Testis (tissue), 3 donors: ENCODE results near the gene DCTD. TPM values are rescaled to one million over a fixed set of nuclear protein-coding genes. Genes with fewer than 3 reads are reported as not detected.

Experiments used
- DNase-seq: peaks from one replicate; pipeline ENCODE4 v3.0.0-alpha.2; 2019
- H3K27ac ChIP-seq, 2 donors: fragments of 200-600 bp; sonication (generic); one replicate each; pipeline ENCODE4 v1.5.1; 2019
- H3K27me3 ChIP-seq: fragments of 200-600 bp; sonication (generic); one replicate; pipeline ENCODE4 v1.5.1; 2019
- H3K36me3 ChIP-seq: fragments of 200-600 bp; sonication (generic); one replicate; pipeline ENCODE4 v1.5.1; 2017; ENCODE audit warnings: low read depth; ENCODE audit errors: missing control alignments
- H3K4me1 ChIP-seq: fragments of 200-600 bp; sonication (generic); one replicate; pipeline ENCODE4 v1.5.1; 2019
- H3K4me3 ChIP-seq, 2 donors: fragments of 200-600 bp; sonication (generic); one replicate each; pipeline ENCODE4 v1.5.1; 2017 to 2019
- H3K9me3 ChIP-seq: fragments of 200-600 bp; sonication (generic); one replicate; pipeline ENCODE4 v1.5.1; 2017
- CTCF ChIP-seq, 3 experiments: fragments of 450-650 bp in 2 of 3; fragments of 200-600 bp in 1 of 3; sonication (generic) in 1 of 3; IDR thresholded peaks; one replicate each; pipeline ENCODE4 v1.5.1; 2016 to 2019; ENCODE audit warnings: antibody characterized with exemption in 3 of 3, mild to moderate bottlenecking in 2 of 3, moderate library complexity in 1 of 3
- POLR2A ChIP-seq: fragments of 450-650 bp; IDR thresholded peaks from one replicate; pipeline ENCODE4 v1.6.1; 2017; ENCODE audit warnings: antibody characterized with exemption, mild to moderate bottlenecking, moderate library complexity
- WGBS, 2 donors: methylation state at CpG; one replicate each; pipeline ENCODE4 v1.1.5; 2018; 5-methylcytosine and 5-hydroxymethylcytosine counted together
- intact Hi-C: fragments of 100-400 bp; cut with DNase I; formaldehyde crosslinking; loops from one replicate; pipeline ENCODE4 v1.15.1; 2023; ENCODE audit warnings: low total_unique reads
- polyA plus RNA-seq: library from polyadenylated mRNA; stranded (reverse); fragments of 350-450 nt; fragmentation: Illumina TruSeq; extraction: RNeasy Lipid Tissue Mini Kit (QIAGEN cat#74804); gene quantifications from one replicate; pipeline ENCODE4 v1.2.3, GENCODE V29; 2014; ENCODE audit warnings: low read depth, low replicate concordance; ENCODE audit not compliant: insufficient read depth
- total RNA-seq, 2 donors: library from RNA; depleted of rRNA; stranded (reverse); fragments of >200 nt; gene quantifications; one replicate each; pipeline ENCODE4 v1.2.3, GENCODE V29; 2016

Gene DCTD
- total and polyA plus RNA-seq, 3 donors from 2014 or later = 41.8 to 56.5 (median 45.6) TPM

GRCh38 chr4:182898479-182898799, 18.7 kb downstream of the DCTD start:
- 55 to 78% methylated on average over 5 of the region's 5 CpGs for WGBS, 2 donors
- Histone ChIP-seq H3K9me3 (no peaks in the 10 kb centered on the region), H3K4me1 (no peaks in the 10 kb centered on the region), H3K27me3 (no peaks in the 10 kb centered on the region), H3K27ac (no peak overlapping the region), H3K36me3 (no peaks in the 10 kb centered on the region), H3K4me3 (no peak overlapping the region)
- intact Hi-C loops = no loop called here
- no peak for DNase-seq
- TF ChIP-seq POLR2A (no peak), CTCF (IDR thresholded peaks at IDR 0.05) (no peak)

DNA sequence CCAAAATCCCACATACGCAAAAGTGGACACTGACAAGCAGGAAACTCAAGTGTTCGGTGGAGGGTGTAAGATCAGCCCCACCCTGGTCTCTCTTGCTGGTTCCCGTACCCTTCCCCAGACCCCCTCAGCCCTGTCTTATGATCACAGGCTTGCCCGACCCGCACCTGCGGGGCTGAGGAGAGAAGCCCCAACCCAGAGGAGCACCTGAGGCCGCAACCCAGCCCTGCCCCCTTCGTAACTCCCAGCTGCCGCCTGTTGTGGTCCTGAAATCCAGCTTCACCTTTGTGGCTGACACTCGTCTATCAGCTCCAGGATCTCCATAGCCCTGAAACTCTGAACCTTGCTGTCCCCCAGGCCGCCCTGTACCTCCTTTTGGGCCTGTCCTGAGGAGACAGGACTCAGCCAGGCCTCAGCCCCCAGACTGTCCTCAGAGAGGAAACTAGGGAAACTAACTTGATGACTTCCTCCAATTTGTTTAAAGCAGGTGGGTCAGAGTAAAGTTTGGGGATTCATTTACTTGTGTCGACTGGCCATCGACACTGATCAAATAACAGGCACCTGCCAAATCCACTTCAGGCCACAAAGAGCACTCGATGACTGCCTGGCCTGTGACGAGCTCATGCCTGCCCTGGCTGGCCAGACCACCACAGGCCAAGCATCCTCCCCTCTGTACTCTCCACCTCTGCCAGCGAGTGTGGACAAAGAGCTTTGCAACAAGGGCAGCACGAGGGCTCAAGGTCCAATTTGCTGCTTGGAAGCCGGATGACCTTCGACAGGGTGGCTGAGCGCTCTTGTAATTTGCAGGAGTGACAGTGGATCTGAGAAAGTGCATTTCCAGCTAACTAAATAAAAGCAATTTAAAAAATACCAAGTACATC, 19.3 kb downstream of the DCTD start:
- DNase-seq = no peak
- Histone ChIP-seq H3K4me1 (no peaks in the 10 kb centered on the region), H3K27me3 (no peaks in the 10 kb centered on the region), H3K27ac (no peak overlapping the region), H3K36me3 (no peaks in the 10 kb centered on the region), H3K4me3 (no peak overlapping the region), H3K9me3 (no peaks in the 10 kb centered on the region)
- TF ChIP-seq POLR2A (no peak), CTCF (IDR thresholded peaks at IDR 0.05) (no peak)
- intact Hi-C loops = no loop called here
- WGBS, 2 donors = 80 to 83% methylated on average over 20 of the region's 20 CpGs

GRCh38 chr4:182896421-182896820, 20.8 kb downstream of the DCTD start:
- H3K36me3 ChIP-seq = no peaks in the 10 kb centered on the region
- TF ChIP-seq POLR2A = no peak
- no peak for TF ChIP-seq CTCF (IDR thresholded peaks at IDR 0.05)

DNA sequence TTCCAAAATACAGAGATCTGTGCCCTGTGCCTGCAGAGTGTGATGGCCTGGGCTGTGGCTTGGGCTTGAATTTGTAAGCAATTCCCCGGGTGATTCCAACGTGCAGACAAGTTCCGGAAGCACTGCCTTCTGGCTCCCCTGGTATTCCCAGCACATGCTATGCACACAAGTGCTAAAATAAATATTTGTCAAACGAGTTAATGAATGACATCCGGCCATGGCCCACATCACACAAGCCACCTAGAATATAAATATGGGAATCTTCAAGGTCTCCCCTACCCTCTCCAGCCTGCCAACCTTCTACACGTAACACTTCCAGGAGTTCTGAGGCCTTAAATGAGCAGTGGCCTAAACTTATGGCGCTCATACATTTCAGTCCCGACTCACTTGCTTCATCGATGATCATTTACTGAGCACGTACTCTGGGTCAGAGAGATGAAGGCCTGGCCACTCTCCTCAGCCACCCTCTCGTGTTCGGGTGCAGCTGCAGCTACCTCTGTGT, 21.3 kb downstream of the DCTD start:
- no peaks in the 10 kb centered on the region for H3K4me1 ChIP-seq
- no peak overlapping the region for H3K27ac ChIP-seq

More at GRCh38 chr4:182896421-182896820, 20.8 kb downstream of the DCTD start:
- H3K27ac ChIP-seq = no peak overlapping the region
- DNase-seq = no peak
- no peaks in the 10 kb centered on the region for H3K4me1 ChIP-seq
- intact Hi-C loops = no loop called here
- WGBS, 2 donors = 93% methylated on average over 8 of the region's 8 CpGs
- H3K9me3 ChIP-seq = no peaks in the 10 kb centered on the region
- no peak overlapping the region for H3K4me3 ChIP-seq
- H3K27me3 ChIP-seq = no peaks in the 10 kb centered on the region

More for the DNA sequence above, 21.3 kb downstream of the DCTD start:
- Histone ChIP-seq H3K4me3 (no peak overlapping the region), H3K9me3 (no peaks in the 10 kb centered on the region), H3K27me3 (no peaks in the 10 kb centered on the region), H3K36me3 (no peaks in the 10 kb centered on the region)
- TF ChIP-seq CTCF (IDR thresholded peaks at IDR 0.05) = no peak
- no peak for TF ChIP-seq POLR2A
- intact Hi-C loops = no loop called here
- 87 to 94% methylated on average over 12 of the region's 12 CpGs for WGBS, 2 donors
- DNase-seq = no peak
